Osteoblast (primary cell): ENCODE results near the gene IQCM. TPM values are rescaled to one million over a fixed set of nuclear protein-coding genes. Genes with fewer than 3 reads are reported as not detected.
A peak's percentile ranks its signal among the peaks of the same experiment; 100 is the strongest.

Experiments
- DNase-seq: peaks from one replicate; pipeline ENCODE4 v3.0.0; 2011; ENCODE audit warnings: low spot score, mixed read lengths; ENCODE audit not compliant: insufficient read length; ENCODE audit errors: missing footprints
- H2AFZ ChIP-seq: 2 replicates; pipeline ENCODE4 v1.6.0; 2011; ENCODE audit warnings: mild to moderate bottlenecking, low read length
- H3K27ac ChIP-seq: 2 replicates; pipeline ENCODE4 v1.5.1; 2011; ENCODE audit warnings: mild to moderate bottlenecking, low read depth, low read length, moderate library complexity
- H3K27me3 ChIP-seq: 2 replicates; pipeline ENCODE4 v1.6.0; 2012; ENCODE audit warnings: mild to moderate bottlenecking, control low read depth, inconsistent platforms, low read length, moderate library complexity; ENCODE audit not compliant: insufficient read depth
- H3K36me3 ChIP-seq: 2 replicates; pipeline ENCODE4 v1.5.1; 2011; ENCODE audit warnings: mild to moderate bottlenecking, low read length, control low read depth, moderate library complexity; ENCODE audit not compliant: insufficient read depth
- H3K4me1 ChIP-seq: 2 replicates; pipeline ENCODE4 v1.5.1; 2011; ENCODE audit warnings: mild to moderate bottlenecking, low read length, control low read depth, moderate library complexity; ENCODE audit not compliant: insufficient read depth
- H3K4me2 ChIP-seq: 2 replicates; pipeline ENCODE4 v1.6.0; 2011; ENCODE audit warnings: mild to moderate bottlenecking, low read length; ENCODE audit not compliant: insufficient read depth
- H3K4me3 ChIP-seq: fragments of 200-600 bp; sonication (generic); 3 replicates; pipeline ENCODE4 v1.5.1; 2012; ENCODE audit warnings: mild to moderate bottlenecking, low read length, inconsistent platforms; ENCODE audit not compliant: insufficient read depth
- H3K79me2 ChIP-seq: 2 replicates; pipeline ENCODE4 v1.6.0; 2012; ENCODE audit warnings: mild to moderate bottlenecking, low read length, control low read depth, inconsistent platforms; ENCODE audit not compliant: insufficient read depth
- H3K9me3 ChIP-seq: 2 replicates; pipeline ENCODE4 v1.5.1; 2011; ENCODE audit warnings: low read depth, low read length, control low read depth
- H4K20me1 ChIP-seq: 2 replicates; pipeline ENCODE4 v1.6.0; 2012; ENCODE audit warnings: mild to moderate bottlenecking, low read length, control low read depth; ENCODE audit not compliant: insufficient read depth
- CTCF ChIP-seq: IDR thresholded peaks from 2 replicates; pipeline ENCODE4 v1.5.1; 2011; ENCODE audit warnings: mild to moderate bottlenecking, low read depth, low read length, moderate library complexity; ENCODE audit errors: extremely low read depth
- total RNA-seq: library from RNA; depleted of rRNA; stranded (reverse); fragments of >200 nt; gene quantifications from 2 replicates; pipeline ENCODE4 v1.2.3, GENCODE V29; 2012

The IQCM gene
- total RNA-seq, 1 donor: not detected

DNA sequence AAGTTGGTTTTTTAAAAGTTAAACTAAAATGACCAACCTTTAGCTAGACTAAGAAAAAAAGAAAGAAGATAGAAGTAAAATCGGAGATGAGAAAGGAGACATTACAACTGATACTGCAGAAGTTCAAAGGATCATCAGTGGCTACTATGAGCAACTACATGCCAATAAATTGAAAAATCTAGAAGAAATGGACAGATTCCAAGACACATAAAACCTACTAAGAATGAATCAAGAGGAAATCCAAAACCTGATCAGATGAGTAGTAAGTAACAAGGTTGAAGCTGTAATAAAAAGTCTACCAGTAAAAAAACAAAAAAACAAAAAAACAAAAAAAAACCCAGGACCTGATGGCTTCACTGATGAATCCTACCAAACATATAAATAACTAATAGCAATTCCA, 16.1 kb downstream of the IQCM start:
- Histone ChIP-seq H3K4me2 (no peak overlapping the region), H3K4me3 (no peak overlapping the region), H3K4me1 (no peaks in the 10 kb centered on the region), H3K27ac (no peak overlapping the region), H3K27me3 (no peaks in the 10 kb centered on the region), H2AFZ (no peak overlapping the region), H4K20me1 (no peaks in the 10 kb centered on the region), H3K36me3 (no peaks in the 10 kb centered on the region), H3K79me2 (no peaks in the 10 kb centered on the region), H3K9me3 (peaks cover 2% of the 10 kb centered on the region)
- TF ChIP-seq CTCF: no peak
- DNase-seq: no peak

GRCh38 chr4:149796381-149796780, 19.3 kb downstream of the IQCM start:
- no peaks in the 10 kb centered on the region for H3K79me2 ChIP-seq
- H3K27ac ChIP-seq: no peak overlapping the region
- no peaks in the 10 kb centered on the region for H3K36me3 ChIP-seq
- no peak for DNase-seq
- H3K4me2 ChIP-seq: no peak overlapping the region
- no peaks in the 10 kb centered on the region for H3K27me3 ChIP-seq
- no peaks in the 10 kb centered on the region for H4K20me1 ChIP-seq
- no peak overlapping the region for H3K4me3 ChIP-seq
- no peaks in the 10 kb centered on the region for H3K9me3 ChIP-seq
- H2AFZ ChIP-seq: no peak overlapping the region
- no peak for TF ChIP-seq CTCF
- H3K4me1 ChIP-seq: peaks cover 4% of the 10 kb centered on the region

DNA sequence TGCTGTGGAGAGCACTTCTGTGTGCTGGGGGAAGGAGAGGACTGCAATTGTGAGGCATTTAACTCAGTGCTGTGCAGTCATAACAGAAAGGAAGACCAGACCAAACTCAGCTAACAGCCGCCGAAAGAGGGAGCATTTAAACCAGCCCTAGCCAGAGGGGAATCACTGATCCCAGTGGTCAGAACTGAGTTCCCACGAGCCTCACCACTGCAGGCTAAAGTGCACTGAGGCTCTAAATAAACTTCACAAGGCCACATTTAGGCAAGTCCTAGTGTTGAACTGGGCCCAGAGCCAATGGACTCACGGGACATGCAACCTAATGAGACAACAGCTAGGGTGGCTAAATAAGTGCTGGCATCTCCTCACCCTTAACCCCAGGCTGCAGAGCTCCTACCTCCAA, 20.4 kb downstream of the IQCM start:
- Histone ChIP-seq H3K27ac (no peak overlapping the region), H3K36me3 (no peaks in the 10 kb centered on the region), H3K9me3 (no peaks in the 10 kb centered on the region), H3K79me2 (no peaks in the 10 kb centered on the region), H3K4me2 (no peak overlapping the region), H3K4me3 (no peak overlapping the region), H3K4me1 (peaks cover 4% of the 10 kb centered on the region), H2AFZ (peak overlapping the region; percentile 68), H4K20me1 (no peaks in the 10 kb centered on the region), H3K27me3 (no peaks in the 10 kb centered on the region)
- DNase-seq: no peak
- TF ChIP-seq CTCF: peak; percentile 19

GRCh38 chr4:149794352-149794751, 21.3 kb downstream of the IQCM start:
- TF ChIP-seq CTCF: no peak
- Histone ChIP-seq H3K4me3 (no peak overlapping the region), H3K9me3 (no peaks in the 10 kb centered on the region), H3K4me1 (peaks cover 4% of the 10 kb centered on the region), H3K79me2 (no peaks in the 10 kb centered on the region), H3K27ac (no peak overlapping the region), H4K20me1 (no peaks in the 10 kb centered on the region), H3K36me3 (no peaks in the 10 kb centered on the region), H3K27me3 (no peaks in the 10 kb centered on the region), H3K4me2 (no peak overlapping the region), H2AFZ (no peak overlapping the region)
- no peak for DNase-seq
